ENCODE results near the gene TNFRSF6B.
"Not testable (repeated sequence)": the region's sequence is repeated elsewhere in the genome, so short reads cannot be mapped to it uniquely, and the experiment has no call there.

Gene TNFRSF6B

DNA sequence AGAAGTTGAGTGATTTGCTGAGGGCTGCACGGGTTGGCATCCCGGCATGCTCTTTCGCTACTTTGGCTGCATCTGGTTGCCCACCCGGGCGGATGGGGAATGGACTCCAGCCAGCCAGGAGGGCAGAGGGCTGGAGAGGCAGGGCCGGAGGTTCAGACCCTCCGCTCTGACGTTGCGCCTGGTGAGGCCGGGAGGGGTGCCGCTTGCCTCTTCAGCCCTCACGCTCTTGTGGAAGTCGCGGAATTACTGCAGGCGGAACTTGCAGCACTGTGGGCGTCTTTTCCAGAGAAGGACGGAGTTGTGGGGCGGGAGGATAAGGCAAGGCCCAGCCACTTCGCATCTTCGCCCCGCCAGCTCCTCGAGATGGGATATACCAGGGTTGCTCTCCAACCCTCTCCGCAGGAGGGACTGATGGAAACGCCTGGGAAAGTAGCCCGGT, 37.7 kb upstream of the TNFRSF6B start:
- H3K4me1 ChIP-seq (ENCODE audit: insufficient read depth, low read length), result peaks cover 7% of the 10 kb centered on the region
- no peaks in the 10 kb centered on the region for H3K9me3 ChIP-seq (ENCODE audit: control insufficient read depth, insufficient read depth, low read length)
- H3K9ac ChIP-seq (ENCODE audit: low read depth, low read length), result peak overlapping the region; percentile 81; the same call in 1 of the 2 replicates
- 0 out of 2 replicates have a peak, but pooled peaks cover 4% of the 10 kb centered on the region for H3K36me3 ChIP-seq (ENCODE audit: insufficient read depth, low read length)

DNA sequence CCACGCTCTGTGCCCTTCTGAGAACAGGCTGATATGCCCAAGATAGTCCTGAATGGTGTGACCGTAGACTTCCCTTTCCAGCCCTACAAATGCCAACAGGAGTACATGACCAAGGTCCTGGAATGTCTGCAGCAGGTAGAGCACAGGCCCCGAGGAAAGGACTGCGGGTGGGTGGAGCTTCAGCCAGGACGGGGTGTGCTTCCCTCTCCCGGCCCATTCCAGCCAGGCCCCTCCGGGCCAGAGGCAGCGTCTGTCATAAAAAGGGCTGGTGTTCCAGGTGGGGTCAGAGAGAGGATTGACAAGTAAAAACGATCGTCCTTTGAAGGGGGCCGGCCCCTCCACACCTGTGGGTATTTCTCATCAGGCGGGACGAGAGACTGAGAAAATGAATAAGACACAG, 37.1 kb upstream of the TNFRSF6B start:
- H3K9me3 ChIP-seq (ENCODE audit: control insufficient read depth, insufficient read depth, low read length), result no peaks in the 10 kb centered on the region
- H3K36me3 ChIP-seq (ENCODE audit: insufficient read depth, low read length), result 0 out of 2 replicates have a peak, but pooled peaks cover 4% of the 10 kb centered on the region
- peak overlapping the region; percentile 81; the same call in 1 of the 2 replicates for H3K9ac ChIP-seq (ENCODE audit: low read depth, low read length)
- H3K4me1 ChIP-seq (ENCODE audit: insufficient read depth, low read length), result peaks cover 3% of the 10 kb centered on the region

DNA sequence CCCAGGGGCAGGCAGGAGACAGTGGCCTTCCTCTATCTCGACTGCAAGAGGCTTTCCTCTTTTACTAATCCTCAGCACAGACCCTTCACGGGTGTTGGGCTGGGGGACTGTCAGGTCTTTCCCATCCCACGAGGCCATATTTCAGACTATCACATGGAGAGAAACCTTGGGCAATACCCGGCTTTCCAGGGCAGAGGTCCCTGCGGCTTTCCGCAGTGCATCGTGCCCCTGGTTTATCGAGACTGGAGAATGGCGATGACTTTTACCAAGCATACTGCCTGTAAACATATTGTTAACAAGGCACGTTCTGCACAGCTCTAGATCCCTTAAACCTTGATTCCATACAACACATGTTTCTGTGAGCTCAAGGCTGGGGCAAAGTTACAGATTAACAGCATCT, 36.3 kb upstream of the TNFRSF6B start:
- not testable (repeated sequence) for H3K4me1 ChIP-seq (ENCODE audit: insufficient read depth, low read length); H3K36me3 ChIP-seq (ENCODE audit: insufficient read depth, low read length); H3K9ac ChIP-seq (ENCODE audit: low read depth, low read length); H3K9me3 ChIP-seq (ENCODE audit: control insufficient read depth, insufficient read depth, low read length)

DNA sequence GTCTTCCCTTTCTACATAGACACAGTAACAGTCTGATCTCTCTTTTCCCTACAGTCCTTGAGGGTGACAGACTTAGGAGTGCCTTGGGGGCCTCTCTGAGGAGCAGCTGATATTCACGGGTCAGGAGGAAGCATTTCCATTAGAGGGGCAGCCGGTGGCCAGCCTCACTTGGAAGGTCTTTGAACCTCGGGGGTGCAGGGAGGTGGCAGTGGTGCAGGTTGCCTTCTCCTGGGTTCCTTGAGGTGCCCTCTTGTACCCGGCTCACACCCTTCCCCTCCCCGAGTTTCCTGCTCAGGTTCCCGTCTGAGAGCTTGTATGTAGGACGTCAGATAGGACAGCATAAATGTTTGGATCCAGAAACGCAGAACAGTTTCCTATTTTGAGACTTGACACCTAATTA, 35.8 kb upstream of the TNFRSF6B start:
- H3K9me3 ChIP-seq (ENCODE audit: control insufficient read depth, insufficient read depth, low read length), result no peaks in the 10 kb centered on the region
- H3K4me1 ChIP-seq (ENCODE audit: insufficient read depth, low read length), result no peaks in the 10 kb centered on the region; the same call in 1 of the 2 replicates
- 0 out of 2 replicates have a peak, but pooled peaks cover 4% of the 10 kb centered on the region for H3K36me3 ChIP-seq (ENCODE audit: insufficient read depth, low read length)
- no peak overlapping the region for H3K9ac ChIP-seq (ENCODE audit: low read depth, low read length)

DNA sequence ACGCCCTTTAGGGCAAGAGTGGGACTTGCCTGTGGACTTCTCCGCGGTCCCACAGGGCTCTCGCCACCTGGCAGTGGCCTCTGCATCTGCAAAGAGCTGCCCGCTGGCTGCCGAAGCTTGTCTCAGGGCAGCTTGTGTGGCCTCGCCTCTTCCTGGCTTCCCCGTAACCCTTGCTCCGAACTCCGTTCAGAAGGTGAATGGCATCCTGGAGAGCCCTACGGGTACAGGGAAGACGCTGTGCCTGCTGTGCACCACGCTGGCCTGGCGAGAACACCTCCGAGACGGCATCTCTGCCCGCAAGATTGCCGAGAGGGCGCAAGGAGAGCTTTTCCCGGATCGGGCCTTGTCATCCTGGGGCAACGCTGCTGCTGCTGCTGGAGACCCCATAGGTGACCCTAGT, 35.3 kb upstream of the TNFRSF6B start:
- Histone ChIP-seq H3K9ac (ENCODE audit: low read depth, low read length) (no peak overlapping the region), H3K36me3 (ENCODE audit: insufficient read depth, low read length) (0 out of 2 replicates have a peak, but pooled peaks cover 4% of the 10 kb centered on the region), H3K9me3 (ENCODE audit: control insufficient read depth, insufficient read depth, low read length) (no peaks in the 10 kb centered on the region), H3K4me1 (ENCODE audit: insufficient read depth, low read length) (no peaks in the 10 kb centered on the region; the same call in 1 of the 2 replicates)

DNA sequence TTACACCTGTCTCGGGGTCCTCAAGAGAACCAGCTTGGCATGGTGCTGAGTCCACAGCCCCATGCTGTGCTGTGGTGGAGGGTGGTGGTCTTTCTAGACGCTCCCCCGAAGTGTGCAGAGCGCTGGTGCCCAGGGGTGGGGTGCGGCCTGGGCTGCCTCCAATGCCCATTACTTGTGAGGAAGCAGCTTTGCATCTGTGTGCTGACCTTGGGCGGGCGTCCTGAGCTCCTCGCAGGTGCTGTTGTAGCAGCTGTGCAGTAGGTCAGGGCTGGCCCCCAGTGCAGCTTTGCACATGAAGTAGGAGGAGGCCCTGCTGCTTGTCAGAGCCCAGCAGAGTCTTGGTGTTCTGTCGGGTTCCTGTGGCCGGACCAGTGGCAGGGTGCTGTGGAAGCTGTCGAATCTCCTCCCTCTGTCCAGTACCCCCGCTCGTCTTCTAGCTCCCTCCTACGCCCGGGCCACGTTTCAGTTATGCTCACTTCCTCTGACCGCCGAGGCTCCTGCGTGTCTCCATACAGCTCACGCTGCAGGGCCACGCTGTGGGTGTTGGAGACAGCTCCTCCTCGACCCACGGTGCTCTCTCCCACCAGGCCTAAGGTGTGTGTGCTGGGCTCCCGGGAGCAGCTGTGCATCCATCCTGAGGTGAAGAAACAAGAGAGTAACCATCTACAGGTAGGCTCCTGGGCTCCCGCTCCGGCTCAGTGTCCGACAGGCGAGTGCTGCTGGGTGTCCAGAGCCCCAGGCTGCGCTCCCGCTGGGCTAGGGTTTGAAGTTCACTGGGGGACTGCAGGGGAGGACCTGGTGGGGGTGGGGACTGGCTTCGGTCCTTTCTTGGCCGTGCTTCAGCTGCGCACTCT, 34.3 kb upstream of the TNFRSF6B start:
- Histone ChIP-seq H3K9ac (ENCODE audit: low read depth, low read length) (no peak overlapping the region), H3K4me1 (ENCODE audit: insufficient read depth, low read length) (no peaks in the 10 kb centered on the region; the same call in 1 of the 2 replicates), H3K36me3 (ENCODE audit: insufficient read depth, low read length) (0 out of 2 replicates have a peak, but pooled peaks cover 4% of the 10 kb centered on the region), H3K9me3 (ENCODE audit: control insufficient read depth, insufficient read depth, low read length) (no peaks in the 10 kb centered on the region)

DNA sequence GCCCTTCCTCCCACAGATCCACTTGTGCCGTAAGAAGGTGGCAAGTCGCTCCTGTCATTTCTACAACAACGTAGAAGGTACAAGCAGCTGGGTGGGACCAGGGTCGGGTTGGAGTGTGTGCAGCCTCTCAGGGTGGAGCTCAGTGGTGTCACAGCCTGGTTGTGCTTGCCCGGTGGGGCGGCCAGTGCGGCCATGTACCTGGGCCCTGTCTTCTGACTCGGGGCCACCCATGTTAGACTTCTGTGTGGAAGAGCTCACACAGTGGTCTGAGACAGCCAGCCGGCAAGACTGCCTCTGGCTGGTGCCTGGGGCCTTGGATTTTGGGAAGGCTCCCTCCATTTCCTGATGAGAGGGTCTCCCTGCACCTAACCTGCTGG, 33.7 kb upstream of the TNFRSF6B start:
- no peak overlapping the region for H3K9ac ChIP-seq (ENCODE audit: low read depth, low read length)
- H3K9me3 ChIP-seq (ENCODE audit: control insufficient read depth, insufficient read depth, low read length), result no peaks in the 10 kb centered on the region
- H3K36me3 ChIP-seq (ENCODE audit: insufficient read depth, low read length), result peaks cover 7% of the 10 kb centered on the region; the same call in 1 of the 2 replicates
- H3K4me1 ChIP-seq (ENCODE audit: insufficient read depth, low read length), result no peaks in the 10 kb centered on the region; the same call in 1 of the 2 replicates

DNA sequence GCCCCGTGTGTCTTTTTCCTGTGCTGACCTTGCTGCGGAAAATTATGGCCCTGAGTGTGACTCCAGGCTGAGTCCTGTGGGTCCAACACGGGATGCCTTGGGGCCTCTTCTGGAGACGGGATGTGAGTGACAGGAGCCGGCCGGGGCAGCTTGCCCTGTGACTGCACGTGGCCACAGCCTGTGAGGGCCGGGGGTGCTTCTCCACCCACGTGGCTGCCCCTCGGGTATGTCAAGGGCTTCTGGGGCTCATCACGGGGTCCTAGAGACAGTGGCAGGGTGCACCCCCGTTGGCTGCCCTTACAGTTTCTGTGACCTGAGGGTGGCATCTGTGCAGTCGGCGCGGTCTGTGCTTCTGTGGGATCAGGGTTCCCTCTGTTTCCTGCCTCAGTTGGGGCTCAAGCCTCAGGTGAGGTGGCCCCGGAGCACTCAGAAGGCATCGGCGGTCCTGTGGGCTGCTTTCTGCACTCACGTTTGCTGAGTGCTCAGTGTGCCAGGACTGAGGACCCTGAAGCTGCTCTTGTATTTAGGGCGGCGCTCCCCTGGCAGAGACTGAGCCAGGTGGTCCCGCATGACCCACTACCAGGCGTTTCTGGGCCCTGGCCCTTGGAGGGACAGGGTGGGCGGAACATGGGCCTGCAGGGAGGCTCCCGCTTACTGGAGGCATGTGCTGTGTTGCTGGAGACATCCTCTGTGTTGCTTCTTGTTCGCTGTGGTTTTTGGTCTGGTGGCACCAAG, 33.0 kb upstream of the TNFRSF6B start:
- Histone ChIP-seq H3K9me3 (ENCODE audit: control insufficient read depth, insufficient read depth, low read length) (no peaks in the 10 kb centered on the region), H3K4me1 (ENCODE audit: insufficient read depth, low read length) (no peaks in the 10 kb centered on the region; the same call in 1 of the 2 replicates), H3K9ac (ENCODE audit: low read depth, low read length) (no peak overlapping the region), H3K36me3 (ENCODE audit: insufficient read depth, low read length) (peaks cover 7% of the 10 kb centered on the region; the same call in 1 of the 2 replicates)

DNA sequence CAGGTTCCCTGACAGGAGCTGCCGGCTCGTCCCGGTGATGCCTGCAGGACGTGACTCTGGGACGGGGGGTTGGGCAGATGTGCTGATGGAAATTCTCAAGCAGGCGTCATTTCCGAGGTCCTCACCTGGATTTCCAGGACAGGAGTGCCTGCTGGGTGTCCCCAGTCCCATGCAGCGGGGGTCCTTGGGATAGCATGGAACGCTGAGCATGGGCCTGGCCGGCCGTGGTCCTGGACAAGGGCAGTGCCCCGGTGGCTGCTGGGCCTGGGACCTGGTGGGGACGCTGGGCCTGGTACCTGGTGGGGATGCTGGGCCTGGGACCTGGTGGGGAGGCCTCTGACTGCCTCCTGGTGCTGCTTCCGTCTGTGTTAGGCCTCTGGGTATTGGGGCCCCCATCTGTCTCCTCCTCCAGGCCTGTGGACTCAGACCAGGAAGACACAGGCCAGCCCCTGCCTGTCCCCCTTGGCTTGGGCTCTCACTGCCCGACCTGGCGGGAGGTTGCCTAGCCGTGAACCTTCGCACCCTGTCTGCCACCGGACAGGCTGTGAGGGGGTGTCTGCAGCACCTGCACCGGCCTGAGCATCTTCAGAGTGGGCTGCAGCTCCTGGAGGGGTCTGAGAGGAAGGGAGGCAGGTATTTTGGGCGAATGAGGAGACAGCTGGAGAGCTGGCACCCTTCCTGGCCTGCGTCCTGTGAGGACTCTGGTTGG, 32.2 kb upstream of the TNFRSF6B start:
- Histone ChIP-seq H3K9ac (ENCODE audit: low read depth, low read length) (no peak overlapping the region), H3K9me3 (ENCODE audit: control insufficient read depth, insufficient read depth, low read length) (no peaks in the 10 kb centered on the region), H3K4me1 (ENCODE audit: insufficient read depth, low read length) (no peaks in the 10 kb centered on the region), H3K36me3 (ENCODE audit: insufficient read depth, low read length) (peaks cover 7% of the 10 kb centered on the region; the same call in 1 of the 2 replicates)

DNA sequence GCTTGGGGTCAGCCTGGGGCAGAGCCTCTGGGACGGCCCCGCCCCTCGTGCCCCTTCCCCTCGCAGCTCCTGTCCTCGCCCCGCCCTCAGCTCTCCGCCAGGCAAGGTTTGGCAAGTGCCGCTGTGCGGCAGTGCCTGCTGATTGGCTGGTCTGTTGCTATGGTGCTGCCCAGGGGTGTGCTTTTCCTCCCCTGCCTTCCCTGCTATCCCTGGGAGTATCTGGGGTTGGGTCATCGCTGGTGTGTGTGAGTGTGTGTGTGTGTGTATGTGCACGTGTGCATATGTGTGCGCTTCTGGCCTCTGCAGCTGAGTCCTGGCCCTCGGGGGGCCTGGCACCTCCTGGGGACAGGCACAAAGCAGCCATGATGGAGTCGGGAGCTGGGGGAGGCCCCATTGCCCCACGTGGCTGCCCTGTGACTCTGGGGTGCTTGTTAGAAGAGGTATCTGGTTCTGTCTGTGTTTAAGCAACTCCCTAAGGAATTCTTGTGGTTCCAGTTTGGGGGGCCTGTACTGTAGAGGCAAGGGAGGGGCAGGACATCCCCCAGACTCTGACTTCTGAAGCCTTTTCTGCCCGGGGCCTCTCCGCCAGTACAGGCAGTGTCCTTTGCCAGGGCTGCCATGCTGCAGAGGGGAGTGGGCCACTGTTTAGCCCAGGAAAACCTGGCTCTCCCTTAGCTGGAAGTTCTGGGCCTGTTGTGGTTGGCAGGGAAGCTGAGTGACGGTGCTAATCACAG, 31.4 kb upstream of the TNFRSF6B start:
- Histone ChIP-seq H3K9ac (ENCODE audit: low read depth, low read length) (no peak overlapping the region), H3K36me3 (ENCODE audit: insufficient read depth, low read length) (peaks cover 7% of the 10 kb centered on the region; the same call in 1 of the 2 replicates)

DNA sequence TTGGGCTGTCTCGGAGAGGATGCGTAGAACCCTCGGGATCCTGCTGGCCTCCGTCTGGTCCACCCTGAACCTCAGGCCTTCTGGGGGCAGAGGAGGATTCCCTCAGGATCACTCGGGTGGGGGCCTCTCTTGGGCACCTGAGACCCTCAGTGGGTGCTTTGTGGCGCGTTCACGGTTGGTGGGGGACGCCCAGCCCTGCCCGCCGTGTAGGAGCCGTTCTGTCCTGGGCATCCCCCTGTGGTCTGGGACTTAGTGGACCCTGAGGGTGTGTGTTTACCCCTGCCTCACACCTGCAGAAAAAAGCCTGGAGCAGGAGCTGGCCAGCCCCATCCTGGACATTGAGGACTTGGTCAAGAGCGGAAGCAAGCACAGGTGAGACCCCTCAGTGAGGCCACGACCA, 30.7 kb upstream of the TNFRSF6B start:
- Histone ChIP-seq H3K4me1 (ENCODE audit: insufficient read depth, low read length) (no peaks in the 10 kb centered on the region), H3K9me3 (ENCODE audit: control insufficient read depth, insufficient read depth, low read length) (no peaks in the 10 kb centered on the region), H3K9ac (ENCODE audit: low read depth, low read length) (no peak overlapping the region), H3K36me3 (ENCODE audit: insufficient read depth, low read length) (peaks cover 10% of the 10 kb centered on the region)

More for the DNA sequence above, 31.4 kb upstream of the TNFRSF6B start:
- Histone ChIP-seq H3K4me1 (ENCODE audit: insufficient read depth, low read length) (no peaks in the 10 kb centered on the region), H3K9me3 (ENCODE audit: control insufficient read depth, insufficient read depth, low read length) (no peaks in the 10 kb centered on the region)

DNA sequence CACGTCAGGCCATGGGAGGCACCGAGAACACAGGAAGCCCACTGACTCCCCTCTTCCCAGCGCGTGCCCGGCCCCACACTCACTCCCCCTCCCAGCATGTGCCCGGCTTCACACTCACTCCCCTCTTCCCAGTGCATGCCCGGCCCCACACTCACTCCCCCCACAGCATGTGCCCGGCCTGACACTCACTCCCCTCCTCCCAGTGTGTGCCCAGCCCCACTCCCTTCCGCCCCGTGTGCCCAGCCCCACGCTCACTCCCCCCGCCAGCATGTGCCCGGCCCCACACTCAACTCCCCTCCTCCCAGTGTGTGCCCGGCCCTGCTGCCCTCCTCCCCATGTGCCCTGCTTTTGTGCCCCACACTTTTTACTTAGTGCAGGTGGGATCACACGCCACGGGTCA, 28.6 kb upstream of the TNFRSF6B start:
- Histone ChIP-seq H3K4me1 (ENCODE audit: insufficient read depth, low read length) (no peaks in the 10 kb centered on the region), H3K9ac (ENCODE audit: low read depth, low read length) (no peak overlapping the region), H3K9me3 (ENCODE audit: control insufficient read depth, insufficient read depth, low read length) (no peaks in the 10 kb centered on the region), H3K36me3 (ENCODE audit: insufficient read depth, low read length) (peaks cover 7% of the 10 kb centered on the region)

DNA sequence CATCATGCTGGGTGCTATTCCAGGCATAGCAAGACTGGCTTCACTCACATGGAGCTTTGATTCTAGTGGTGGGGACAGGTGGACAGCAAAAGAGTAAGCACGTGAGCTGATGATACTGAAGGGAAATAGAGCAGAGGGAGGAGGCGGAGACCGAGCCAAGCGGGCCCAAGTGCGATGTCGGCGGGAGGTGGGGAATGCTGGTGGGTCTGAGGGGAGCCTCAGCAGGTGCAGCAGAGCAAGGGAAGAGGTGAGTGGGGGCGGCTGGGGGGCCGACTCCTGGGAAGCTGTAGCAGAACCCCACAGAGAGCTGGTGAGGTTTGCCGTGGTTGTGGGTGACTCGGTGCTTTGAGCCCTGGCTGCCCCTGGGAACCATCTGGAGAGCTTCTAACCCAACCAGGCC, 28.1 kb upstream of the TNFRSF6B start:
- Histone ChIP-seq H3K9me3 (ENCODE audit: control insufficient read depth, insufficient read depth, low read length) (no peaks in the 10 kb centered on the region), H3K4me1 (ENCODE audit: insufficient read depth, low read length) (no peaks in the 10 kb centered on the region), H3K36me3 (ENCODE audit: insufficient read depth, low read length) (peaks cover 7% of the 10 kb centered on the region), H3K9ac (ENCODE audit: low read depth, low read length) (no peak overlapping the region)
